HFF-Myc (cell line): ENCODE measurements around the gene ADIPOR2.

Experiments used
- DNase-seq: peaks from one replicate; pipeline ENCODE4 v3.0.0-alpha.2; 2011; ENCODE audit warnings: low read depth; ENCODE audit errors: extremely low read depth
- H3K4me3 ChIP-seq: replicated peaks from 2 replicates; pipeline ENCODE4 v1.5.1; 2011; ENCODE audit warnings: low read depth, mild to moderate bottlenecking, control low read depth, low read length
- TF ChIP-seq, protein P1 (sequence below): IDR thresholded peaks from 2 replicates; pipeline ENCODE4 v1.5.1; 2012; ENCODE audit warnings: mild to moderate bottlenecking, low read depth, low read length, control low read depth; ENCODE audit errors: missing control alignments

ADIPOR2 gene

DNA sequence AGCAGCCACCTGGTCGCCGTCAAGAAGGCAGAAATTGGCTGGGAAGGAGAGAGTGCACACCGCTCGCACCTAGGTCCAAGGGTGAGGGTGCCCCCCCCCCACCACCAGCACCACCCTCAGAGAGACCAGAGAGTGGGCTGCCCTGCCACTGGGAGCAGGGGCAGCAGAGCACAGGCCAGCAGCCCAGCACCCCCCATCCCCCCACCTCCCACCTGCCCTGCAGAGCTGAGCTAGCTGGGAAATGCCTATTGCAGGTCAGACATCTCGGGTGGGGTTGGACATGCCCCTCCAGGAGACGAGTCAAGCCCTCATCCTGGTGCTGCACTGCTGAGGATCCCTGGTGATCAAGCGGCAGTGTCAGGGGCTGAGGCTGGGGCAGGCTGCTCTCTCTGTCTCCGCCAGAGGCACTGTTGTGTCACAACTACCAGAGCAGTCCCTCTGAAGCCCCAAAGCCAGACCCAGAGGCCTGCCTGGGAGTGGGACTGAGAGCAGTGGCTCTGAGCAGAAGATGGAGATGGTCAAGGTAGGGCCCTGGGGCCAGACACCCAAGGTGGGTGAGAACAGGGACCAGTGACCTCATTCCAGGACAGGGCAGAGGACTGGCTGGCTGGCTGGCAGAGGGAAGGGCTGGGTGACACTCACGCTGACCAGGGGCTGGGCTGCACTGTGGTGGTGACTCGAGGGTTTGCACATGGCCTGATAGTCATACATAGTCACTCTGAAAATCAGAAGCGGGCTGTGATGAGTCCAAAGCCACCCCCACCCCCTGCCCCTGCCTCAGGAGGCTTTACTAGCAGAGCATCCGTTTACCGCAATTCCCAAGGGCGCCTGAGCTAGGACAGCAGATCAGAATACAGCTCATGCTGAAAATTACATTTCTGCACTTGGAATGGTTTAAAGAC, 109.8 kb downstream of the ADIPOR2 start:
- TF ChIP-seq, protein P1, sequence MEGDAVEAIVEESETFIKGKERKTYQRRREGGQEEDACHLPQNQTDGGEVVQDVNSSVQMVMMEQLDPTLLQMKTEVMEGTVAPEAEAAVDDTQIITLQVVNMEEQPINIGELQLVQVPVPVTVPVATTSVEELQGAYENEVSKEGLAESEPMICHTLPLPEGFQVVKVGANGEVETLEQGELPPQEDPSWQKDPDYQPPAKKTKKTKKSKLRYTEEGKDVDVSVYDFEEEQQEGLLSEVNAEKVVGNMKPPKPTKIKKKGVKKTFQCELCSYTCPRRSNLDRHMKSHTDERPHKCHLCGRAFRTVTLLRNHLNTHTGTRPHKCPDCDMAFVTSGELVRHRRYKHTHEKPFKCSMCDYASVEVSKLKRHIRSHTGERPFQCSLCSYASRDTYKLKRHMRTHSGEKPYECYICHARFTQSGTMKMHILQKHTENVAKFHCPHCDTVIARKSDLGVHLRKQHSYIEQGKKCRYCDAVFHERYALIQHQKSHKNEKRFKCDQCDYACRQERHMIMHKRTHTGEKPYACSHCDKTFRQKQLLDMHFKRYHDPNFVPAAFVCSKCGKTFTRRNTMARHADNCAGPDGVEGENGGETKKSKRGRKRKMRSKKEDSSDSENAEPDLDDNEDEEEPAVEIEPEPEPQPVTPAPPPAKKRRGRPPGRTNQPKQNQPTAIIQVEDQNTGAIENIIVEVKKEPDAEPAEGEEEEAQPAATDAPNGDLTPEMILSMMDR = peak; percentile 52
- DNase-seq = no peak
- H3K4me3 ChIP-seq = no peak overlapping the region

DNA sequence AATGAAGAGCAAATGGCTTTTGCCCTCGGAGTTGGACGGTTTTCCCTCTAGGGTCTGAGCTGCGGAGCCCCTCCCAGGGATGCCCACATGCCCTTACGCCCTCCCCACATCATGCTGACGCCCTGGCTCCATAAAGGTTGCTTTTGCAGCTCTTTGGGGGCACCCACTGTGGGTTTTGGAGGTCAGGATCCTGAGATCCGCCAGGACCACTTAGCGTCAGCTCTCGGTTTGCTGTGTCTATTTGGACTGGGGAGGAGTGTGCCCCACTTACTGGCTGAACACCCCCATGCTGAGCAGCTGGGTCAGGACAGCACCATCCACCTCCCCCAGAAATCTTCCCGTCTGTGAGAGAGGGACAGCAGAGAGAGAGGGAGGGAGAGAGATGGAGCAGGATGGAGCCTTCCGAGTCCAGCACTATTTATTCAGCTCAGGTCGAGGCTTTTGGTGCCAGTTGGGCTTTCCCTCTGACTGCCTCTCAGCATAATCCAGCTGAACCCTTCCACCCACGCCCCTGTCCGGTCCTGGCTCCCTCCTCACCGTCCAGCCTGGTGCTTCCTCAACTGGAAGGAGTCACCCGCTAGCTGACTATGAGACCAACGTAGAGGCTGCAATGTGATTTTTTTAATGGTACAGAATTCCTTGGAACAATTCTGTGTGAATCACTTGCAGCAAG, 110.6 kb downstream of the ADIPOR2 start:
- no peak overlapping the region for H3K4me3 ChIP-seq
- no peak for DNase-seq
- TF ChIP-seq, protein P1 = no peak

DNA sequence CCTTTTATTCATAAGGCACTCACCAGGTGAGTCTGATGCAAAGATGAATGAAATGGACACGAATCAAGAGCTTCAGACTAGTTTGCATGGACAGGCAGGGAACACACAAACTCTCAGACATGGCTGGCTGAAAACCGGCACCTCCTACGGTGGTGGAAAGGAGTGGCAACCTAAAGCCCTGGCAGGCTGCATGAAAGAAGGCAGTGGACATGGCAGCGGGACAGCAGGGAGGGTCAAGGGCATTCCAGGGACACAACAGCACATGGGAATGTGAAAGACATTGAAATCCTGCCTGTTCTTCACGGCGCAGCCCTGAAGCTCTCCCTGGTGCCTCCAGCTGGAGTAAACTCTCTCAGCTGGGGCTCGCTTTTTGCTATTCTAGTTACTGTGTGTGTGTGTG, 112.9 kb downstream of the ADIPOR2 start:
- TF ChIP-seq, protein P1 = no peak
- no peak for DNase-seq
- no peak overlapping the region for H3K4me3 ChIP-seq

DNA sequence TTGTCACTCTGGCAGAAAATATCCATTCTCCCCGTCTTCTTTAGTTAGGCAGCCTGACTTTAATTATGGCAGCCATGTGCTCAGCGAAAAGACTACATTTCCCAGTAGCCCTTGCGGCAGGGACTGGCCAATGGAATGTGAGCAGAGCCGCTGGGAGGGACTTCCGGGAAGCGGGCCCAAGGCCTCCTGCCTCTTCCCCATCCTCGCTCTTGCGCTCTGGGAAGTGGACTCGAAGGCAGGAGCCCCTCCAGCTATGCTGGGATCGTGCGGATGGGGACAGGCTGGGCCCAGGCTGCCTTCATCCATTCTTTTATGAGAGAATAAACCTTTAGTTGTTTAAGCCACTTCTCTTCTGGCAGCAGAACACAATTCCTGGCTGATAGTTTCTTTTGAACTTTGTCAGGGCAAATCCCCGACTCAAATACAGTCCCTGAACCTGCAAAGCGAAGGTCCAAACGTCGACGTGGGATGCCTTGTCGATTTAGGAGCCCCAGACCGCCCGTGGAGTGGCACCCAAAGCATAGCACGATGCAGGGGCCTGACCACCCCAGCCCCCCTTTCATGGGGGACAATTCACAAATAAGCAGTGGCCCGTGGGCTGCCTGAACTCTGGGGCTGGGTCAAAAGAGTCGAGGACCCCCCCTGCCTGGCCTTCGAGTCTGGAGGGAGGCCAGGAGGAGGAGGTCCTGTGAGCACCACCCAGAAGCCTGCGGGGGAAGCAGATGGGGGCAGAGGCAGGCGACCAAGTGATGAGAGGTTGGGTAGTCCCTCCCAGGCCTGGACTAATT, 113.9 kb downstream of the ADIPOR2 start:
- DNase-seq = peak; percentile 85
- TF ChIP-seq, protein P1 = no peak
- no peak overlapping the region for H3K4me3 ChIP-seq

DNA sequence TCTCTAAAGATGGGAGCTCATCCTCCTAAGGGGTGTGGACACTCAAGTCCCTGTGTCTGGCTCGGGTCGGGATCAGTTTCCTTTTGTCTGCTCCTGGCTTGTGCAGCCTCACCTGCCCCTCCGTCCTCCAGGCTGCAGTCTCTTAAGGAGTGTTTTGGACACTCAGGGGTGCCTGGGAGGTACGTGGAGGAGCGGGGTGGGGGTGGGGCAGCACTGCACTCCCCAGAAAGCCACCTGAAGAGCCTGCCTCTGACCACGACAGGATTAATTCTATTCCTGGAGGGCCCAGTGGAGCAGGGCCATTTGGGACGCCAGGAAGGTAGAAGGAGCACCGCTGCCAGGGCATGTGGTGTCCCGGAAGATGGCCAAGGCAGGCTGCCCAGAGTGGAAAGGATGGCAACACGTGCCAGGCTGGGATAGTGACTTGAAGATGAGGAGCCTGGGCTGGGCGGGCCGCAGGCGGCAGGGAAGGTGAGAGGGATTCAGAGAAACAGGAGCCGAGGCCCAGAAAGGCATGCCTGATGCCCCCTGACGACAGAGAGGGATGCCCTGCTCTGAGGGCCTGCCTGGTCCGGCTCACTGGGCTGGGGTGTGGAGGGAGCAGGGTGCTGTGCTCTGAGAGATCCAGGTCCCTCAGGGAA, 114.7 kb downstream of the ADIPOR2 start:
- DNase-seq = no peak
- TF ChIP-seq, protein P1 = no peak
- H3K4me3 ChIP-seq = no peak overlapping the region

DNA sequence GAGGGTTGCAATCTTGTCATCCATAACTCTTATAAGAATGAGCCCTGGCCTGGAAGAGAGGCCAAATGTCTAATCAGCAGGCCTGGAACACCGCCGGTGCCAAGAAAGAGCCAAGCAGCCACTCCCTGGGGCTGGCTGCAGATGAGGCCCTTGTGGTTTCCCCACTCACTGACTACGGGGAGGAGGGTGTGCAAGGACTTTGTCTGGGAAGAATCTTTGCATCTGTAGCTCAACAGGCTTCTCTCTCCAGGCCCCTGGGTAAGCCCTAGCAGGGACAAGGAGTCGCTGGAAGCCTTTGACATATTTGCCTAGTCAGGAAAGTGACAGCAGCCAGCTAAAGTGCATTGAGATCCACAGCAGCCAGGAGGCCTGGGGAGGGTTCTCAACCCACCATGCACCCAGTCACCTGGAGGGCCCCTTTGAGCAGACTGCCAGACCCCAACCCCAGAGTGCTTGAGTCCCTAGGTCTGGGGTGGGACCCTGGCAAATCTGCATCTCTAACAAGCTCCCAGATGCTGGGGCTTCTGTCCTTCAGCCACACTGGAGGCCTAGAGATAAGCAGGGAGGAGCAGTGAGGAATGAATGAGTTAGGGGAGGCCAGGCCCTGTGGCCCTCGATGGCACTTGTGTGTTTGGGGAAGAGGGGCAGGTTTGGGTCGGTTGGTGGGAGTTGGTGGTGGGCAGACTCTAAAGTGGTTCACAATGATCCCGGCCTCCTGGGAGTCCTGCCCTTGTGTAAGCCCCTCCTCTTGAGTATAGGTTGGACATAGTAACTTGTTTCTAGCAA, 115.6 kb downstream of the ADIPOR2 start:
- TF ChIP-seq, protein P1 = no peak
- H3K4me3 ChIP-seq = no peak overlapping the region

More for the DNA sequence above, 115.6 kb downstream of the ADIPOR2 start:
- DNase-seq = no peak
